NCI-H510A treated with DMSO at 0.1 percent for 48 hours (cell line): ENCODE results near the gene CES4A.
"Not testable (repeated sequence)": the region's sequence is repeated elsewhere in the genome, so short reads cannot be mapped to it uniquely, and the experiment has no call there.

ENCODE experiments used
- DNase-seq: peaks from one replicate; lab custom pipeline; 2025; lab: John Stamatoyannopoulos, UW

CES4A gene

GRCh38 chr16:66956154-66956457, 32.3 kb upstream of the CES4A start:
- DNase-seq = not testable (repeated sequence)

- no peak for DNase-seq
Measured at GRCh38 chr16:66958857-66959703, 29.3 kb upstream of the CES4A start.

- DNase-seq = no peak
Measured at GRCh38 chr16:66959704-66960161, 28.7 kb upstream of the CES4A start.

GRCh38 chr16:66960270-66960669, 28.1 kb upstream of the CES4A start:
- no peak for DNase-seq

- peak; percentile 74 for DNase-seq
Measured at GRCh38 chr16:66961065-66961744, 27.2 kb upstream of the CES4A start, which contains the start of gene CES3. Gene CES3 (plus strand): TSS chr16:66961266. CDS start chr16:66961308, 42 bp downstream.

- DNase-seq = no peak
Measured at GRCh38 chr16:66961914-66962313, 26.5 kb upstream of the CES4A start.

- no peak for DNase-seq
Measured at GRCh38 chr16:66964049-66964448, 24.3 kb upstream of the CES4A start.

- no peak for DNase-seq
Measured at GRCh38 chr16:66968847-66969246, 19.5 kb upstream of the CES4A start.

- no peak for DNase-seq
Measured at GRCh38 chr16:66970775-66971720, 17.3 kb upstream of the CES4A start.

- no peak for DNase-seq
Measured at GRCh38 chr16:66972983-66973382, 15.4 kb upstream of the CES4A start.

GRCh38 chr16:66973716-66974115, 14.7 kb upstream of the CES4A start:
- DNase-seq = no peak

- not testable (repeated sequence) for DNase-seq
Measured at GRCh38 chr16:66974156-66974931, 14.0 kb upstream of the CES4A start.

- DNase-seq = not testable (repeated sequence)
Measured at GRCh38 chr16:66974932-66975246, 13.5 kb upstream of the CES4A start.

GRCh38 chr16:66975302-66975893, 13.0 kb upstream of the CES4A start:
- no peak for DNase-seq

- DNase-seq = no peak
Measured at GRCh38 chr16:66976746-66977145, 11.6 kb upstream of the CES4A start.

GRCh38 chr16:66977341-66978113, 10.9 kb upstream of the CES4A start:
- DNase-seq = peak; percentile 84

GRCh38 chr16:66979011-66979717, 9.2 kb upstream of the CES4A start:
- no peak for DNase-seq

- no peak for DNase-seq
Measured at GRCh38 chr16:66983033-66983432, 5.4 kb upstream of the CES4A start.

GRCh38 chr16:66984892-66985311, 3.5 kb upstream of the CES4A start:
- no peak for DNase-seq

GRCh38 chr16:66986559-66986958, 1.8 kb upstream of the CES4A start:
- DNase-seq = no peak
